Progenitor cell of endocrine pancreas (in vitro differentiated cells): ENCODE results near the gene CSF3R. TPM values are rescaled to one million over a fixed set of nuclear protein-coding genes. Genes with fewer than 3 reads are reported as not detected.

ENCODE experiments used
- DNase-seq: peaks from one replicate; pipeline ENCODE4 v3.0.0; 2021; ENCODE audit warnings: low spot score; ENCODE audit not compliant: unreplicated experiment
- H3K27ac Mint-ChIP-seq: 2 replicates; pipeline ENCODE4 v1.8.0; 2021; ENCODE audit warnings: mild to moderate bottlenecking, moderate library complexity, mixed read lengths
- H3K27me3 Mint-ChIP-seq: 2 replicates; pipeline ENCODE4 v1.8.0; 2021; ENCODE audit warnings: mixed read lengths
- H3K36me3 Mint-ChIP-seq: 2 replicates; pipeline ENCODE4 v1.8.0; 2022; ENCODE audit warnings: mixed read lengths; ENCODE audit not compliant: insufficient read depth
- H3K4me1 Mint-ChIP-seq: 2 replicates; pipeline ENCODE4 v1.8.0; 2021; ENCODE audit warnings: low read depth, mixed read lengths
- H3K4me3 Mint-ChIP-seq: 2 replicates; pipeline ENCODE4 v1.8.0; 2021; ENCODE audit warnings: low read depth, mild to moderate bottlenecking, moderate library complexity, mixed read lengths
- H3K9me3 Mint-ChIP-seq: 2 replicates; pipeline ENCODE4 v1.8.0; 2021; ENCODE audit warnings: low read depth, mixed read lengths
- CTCF ChIP-seq: fragments of 200-600 bp; sonication (generic); IDR thresholded peaks from one replicate; pipeline ENCODE4 v1.5.0; 2021; ENCODE audit warnings: antibody characterized with exemption, mild to moderate bottlenecking; ENCODE audit not compliant: unreplicated experiment
- total RNA-seq: library from RNA; stranded (reverse); gene quantifications from 2 replicates; pipeline ENCODE4 v1.2.1, GENCODE V29; 2021

Gene CSF3R
- total RNA-seq, 1 donor from 2014 or later = 5.5 TPM

- no peak for DNase-seq
- no peaks in the 10 kb centered on the region for H3K36me3 Mint-ChIP-seq
- no peaks in the 10 kb centered on the region for H3K4me1 Mint-ChIP-seq
- no peak for TF ChIP-seq CTCF
- H3K9me3 Mint-ChIP-seq = no peaks in the 10 kb centered on the region
- H3K4me3 Mint-ChIP-seq = no peak overlapping the region
- peaks cover 9% of the 10 kb centered on the region for H3K27me3 Mint-ChIP-seq
- H3K27ac Mint-ChIP-seq = no peak overlapping the region
These were observed 39.9 kb upstream of the CSF3R start for GRCh38 chr1:36522461-36523229.

- no peak overlapping the region for H3K4me3 Mint-ChIP-seq
- H3K27me3 Mint-ChIP-seq = peaks cover 9% of the 10 kb centered on the region
- no peaks in the 10 kb centered on the region for H3K36me3 Mint-ChIP-seq
- H3K27ac Mint-ChIP-seq = no peak overlapping the region
- H3K4me1 Mint-ChIP-seq = peaks cover 2% of the 10 kb centered on the region
- no peak for TF ChIP-seq CTCF
- H3K9me3 Mint-ChIP-seq = no peaks in the 10 kb centered on the region
- no peak for DNase-seq
These were observed 39.3 kb upstream of the CSF3R start for GRCh38 chr1:36522021-36522420.

DNA sequence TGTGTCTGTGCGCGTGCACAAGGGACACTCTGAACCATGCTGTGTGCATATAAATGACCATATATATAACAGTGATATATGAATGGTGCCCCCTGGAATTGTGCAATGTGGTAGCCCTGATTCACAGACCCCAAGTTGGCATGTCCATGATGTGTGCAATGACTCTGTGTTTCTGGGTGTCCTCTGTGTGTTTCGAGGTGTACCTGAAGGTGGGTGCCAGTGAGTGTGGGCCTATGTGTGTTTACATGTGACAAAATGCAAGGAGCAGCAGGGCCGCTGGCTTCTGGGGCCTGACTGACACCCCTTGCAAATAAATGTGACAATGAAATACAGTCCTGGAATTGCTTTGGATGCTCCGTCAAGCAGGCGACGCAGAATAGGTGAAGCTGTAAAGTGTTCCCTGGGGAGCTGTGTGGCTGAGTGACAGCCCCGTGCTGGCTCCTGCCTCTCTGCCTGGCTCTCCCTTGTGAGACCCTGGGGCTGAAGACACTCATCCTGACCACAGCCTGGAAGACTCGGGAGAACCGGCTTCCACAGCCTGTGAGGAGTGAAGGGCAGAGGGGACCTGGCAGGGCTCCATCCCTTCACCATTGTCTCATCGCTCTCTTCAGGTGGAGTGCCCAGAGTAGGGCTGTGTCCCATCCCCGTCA lies 38.2 kb upstream of the CSF3R start:
- Mint-ChIP-seq H3K27me3 (peaks cover 9% of the 10 kb centered on the region), H3K9me3 (no peaks in the 10 kb centered on the region), H3K4me3 (no peak overlapping the region), H3K27ac (no peak overlapping the region), H3K36me3 (no peaks in the 10 kb centered on the region), H3K4me1 (peaks cover 2% of the 10 kb centered on the region)
- no peak for TF ChIP-seq CTCF
- DNase-seq = no peak

DNA sequence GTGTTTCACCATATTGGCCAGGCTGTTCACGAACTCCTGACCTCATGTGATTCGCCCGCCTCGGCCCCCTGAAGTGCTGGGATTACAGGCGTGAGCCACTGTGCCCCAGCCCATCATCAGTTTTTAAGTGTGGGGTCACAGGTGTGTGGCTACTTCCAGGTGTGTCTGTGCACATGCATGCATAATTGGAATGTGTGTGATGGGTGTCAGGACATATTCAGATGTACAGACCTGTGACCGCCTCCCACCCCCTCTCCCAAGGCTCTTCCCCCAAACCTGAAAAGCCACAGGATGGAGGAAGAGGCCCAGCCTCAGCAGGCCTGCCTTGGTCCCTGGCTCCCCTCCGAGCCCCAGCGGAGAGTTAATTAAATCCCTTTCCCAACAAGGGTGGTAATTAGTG lies 37.3 kb upstream of the CSF3R start:
- Mint-ChIP-seq H3K4me1 (peaks cover 2% of the 10 kb centered on the region), H3K36me3 (no peaks in the 10 kb centered on the region), H3K27me3 (peaks cover 9% of the 10 kb centered on the region), H3K9me3 (no peaks in the 10 kb centered on the region), H3K27ac (no peak overlapping the region), H3K4me3 (no peak overlapping the region)
- DNase-seq = no peak
- no peak for TF ChIP-seq CTCF

GRCh38 chr1:36517011-36517771 lies 34.5 kb upstream of the CSF3R start:
- H3K9me3 Mint-ChIP-seq = no peaks in the 10 kb centered on the region

More at GRCh38 chr1:36517011-36517771, 34.5 kb upstream of the CSF3R start:
- Mint-ChIP-seq H3K27ac (no peak overlapping the region), H3K36me3 (no peaks in the 10 kb centered on the region), H3K27me3 (peaks cover 9% of the 10 kb centered on the region), H3K4me3 (no peak overlapping the region), H3K4me1 (peaks cover 2% of the 10 kb centered on the region)
- no peak for DNase-seq
- no peak for TF ChIP-seq CTCF
